ENCODE measurements around the gene GRID2.
"Not testable (repeated sequence)": the region's sequence is repeated elsewhere in the genome, so short reads cannot be mapped to it uniquely, and the experiment has no call there.

The GRID2 gene

GRCh38 chr4:92303621-92304027, at the start of gene GRID2:
TSS of gene GRID2 (plus strand) at chr4:92303966.
- no peak for DNase-seq (ENCODE audit: low read depth in 2 of 2, low spot score in 1 of 2)

GRCh38 chr4:92253986-92254671, 49.6 kb upstream of the GRID2 start:
- DNase-seq (ENCODE audit: low read depth in 2 of 2, low spot score in 1 of 2): no peak

GRCh38 chr4:92254767-92255442, 48.9 kb upstream of the GRID2 start:
- DNase-seq (ENCODE audit: low read depth in 2 of 2, low spot score in 1 of 2): no peak

- DNase-seq (ENCODE audit: low read depth in 2 of 2, low spot score in 1 of 2): no peak
These were observed 47.9 kb upstream of the GRID2 start for GRCh38 chr4:92255920-92256244.

- DNase-seq (ENCODE audit: low read depth in 2 of 2, low spot score in 1 of 2): no peak
These were observed 45.6 kb upstream of the GRID2 start for GRCh38 chr4:92257931-92258857.

GRCh38 chr4:92261256-92261655, 42.5 kb upstream of the GRID2 start:
- no peak for DNase-seq (ENCODE audit: low read depth in 2 of 2, low spot score in 1 of 2)

- no peak for DNase-seq (ENCODE audit: low read depth in 2 of 2, low spot score in 1 of 2)
These were observed 41.4 kb upstream of the GRID2 start for GRCh38 chr4:92262371-92262770.

GRCh38 chr4:92263010-92263409, 40.8 kb upstream of the GRID2 start:
- no peak for DNase-seq (ENCODE audit: low read depth in 2 of 2, low spot score in 1 of 2)

GRCh38 chr4:92263575-92263974, 40.2 kb upstream of the GRID2 start:
- no peak for DNase-seq (ENCODE audit: low read depth in 2 of 2, low spot score in 1 of 2)

- no peak for DNase-seq (ENCODE audit: low read depth in 2 of 2, low spot score in 1 of 2)
These were observed 39.6 kb upstream of the GRID2 start for GRCh38 chr4:92264163-92264562.

- no peak for DNase-seq (ENCODE audit: low read depth in 2 of 2, low spot score in 1 of 2)
These were observed 38.7 kb upstream of the GRID2 start for GRCh38 chr4:92265021-92265420.

GRCh38 chr4:92265798-92266197, 38.0 kb upstream of the GRID2 start:
- no peak for DNase-seq (ENCODE audit: low read depth in 2 of 2, low spot score in 1 of 2)

GRCh38 chr4:92266521-92266920, 37.2 kb upstream of the GRID2 start:
- DNase-seq (ENCODE audit: low read depth in 2 of 2, low spot score in 1 of 2): no peak

GRCh38 chr4:92268642-92269041, 35.1 kb upstream of the GRID2 start:
- DNase-seq (ENCODE audit: low read depth in 2 of 2, low spot score in 1 of 2): no peak

GRCh38 chr4:92270908-92271307, 32.9 kb upstream of the GRID2 start:
- no peak for DNase-seq (ENCODE audit: low read depth in 2 of 2, low spot score in 1 of 2)

- not testable (repeated sequence) for DNase-seq (ENCODE audit: low read depth in 2 of 2, low spot score in 1 of 2)
These were observed 32.2 kb upstream of the GRID2 start for GRCh38 chr4:92271551-92271950.

- DNase-seq (ENCODE audit: low read depth in 2 of 2, low spot score in 1 of 2): not testable (repeated sequence)
These were observed 26.5 kb upstream of the GRID2 start for GRCh38 chr4:92277057-92277881.

GRCh38 chr4:92279296-92279695, 24.5 kb upstream of the GRID2 start:
- no peak for DNase-seq (ENCODE audit: low read depth in 2 of 2, low spot score in 1 of 2)

- DNase-seq (ENCODE audit: low read depth in 2 of 2, low spot score in 1 of 2): no peak
These were observed 4.6 kb upstream of the GRID2 start for GRCh38 chr4:92299152-92299551.

- no peak for DNase-seq (ENCODE audit: low read depth in 2 of 2, low spot score in 1 of 2)
These were observed 355 bp downstream of the GRID2 start for GRCh38 chr4:92304121-92304520.

GRCh38 chr4:92304606-92305005, 840 bp downstream of the GRID2 start:
- no peak for DNase-seq (ENCODE audit: low read depth in 2 of 2, low spot score in 1 of 2)
